WTC11 (cell line): Measurements from ENCODE around the gene EXOC1L. TPM values are rescaled to one million over a fixed set of nuclear protein-coding genes. Genes with fewer than 3 reads are reported as not detected.

Experiments
- ATAC-seq: fragments of 200-7000 bp; cut with Tn5 transposase; 2 replicates; pipeline ENCODE4 v1.10.0; 2021; ENCODE audit warnings: mild to moderate bottlenecking, moderate library complexity
- CTCF ChIA-PET: fragments of 300-600 bp; sonication (Branson Sonifier 250); formaldehyde crosslinking; loops from one replicate; lab custom pipeline; 2021; ENCODE audit warnings: antibody characterized with exemption; lab: Charles Lee
- POLR2A ChIA-PET: fragments of 350-600 bp; sonication (Branson Sonifier 250); formaldehyde crosslinking; loops from one replicate; lab custom pipeline; 2021; ENCODE audit warnings: antibody characterized with exemption; lab: Charles Lee
- DNase-seq: peaks from one replicate; pipeline ENCODE4 v3.0.0; 2021; ENCODE audit warnings: low spot score
- H3K27ac Mint-ChIP-seq: 2 replicates; pipeline ENCODE4 v1.8.0; 2021; ENCODE audit warnings: mixed read lengths
- H3K27me3 Mint-ChIP-seq: 2 replicates; pipeline ENCODE4 v1.8.0; 2021; ENCODE audit warnings: low read depth, mild to moderate bottlenecking, moderate library complexity, mixed read lengths
- H3K36me3 Mint-ChIP-seq: 2 replicates; pipeline ENCODE4 v1.8.0; 2021; ENCODE audit warnings: mixed read lengths
- H3K4me1 Mint-ChIP-seq: 2 replicates; pipeline ENCODE4 v1.8.0; 2022; ENCODE audit warnings: mixed read lengths
- H3K4me3 Mint-ChIP-seq: 2 replicates; pipeline ENCODE4 v1.8.0; 2021; ENCODE audit warnings: mild to moderate bottlenecking, moderate library complexity, mixed read lengths
- H3K9me3 Mint-ChIP-seq: 2 replicates; pipeline ENCODE4 v1.8.0; 2021; ENCODE audit warnings: mixed read lengths
- ATF2 ChIP-seq: sonication (generic); formaldehyde crosslinking; IDR thresholded peaks from 2 replicates; pipeline ENCODE4 v1.8.1; 2022; ENCODE audit warnings: low read depth, missing genetic modification reagents, borderline replicate concordance
- CBFB ChIP-seq: sonication (generic); formaldehyde crosslinking; IDR thresholded peaks from 2 replicates; pipeline ENCODE4 v1.8.1; 2022; ENCODE audit warnings: mild to moderate bottlenecking, low read depth, missing genetic modification reagents
- CREB1 ChIP-seq: sonication (generic); formaldehyde crosslinking; IDR thresholded peaks from 2 replicates; pipeline ENCODE4 v1.8.0; 2023; ENCODE audit warnings: mild to moderate bottlenecking, missing genetic modification reagents
- CTCF ChIP-seq: fragments of 200-600 bp; IDR thresholded peaks from 2 replicates; pipeline ENCODE4 v1.8.0; 2022; ENCODE audit warnings: antibody characterized with exemption
- ELF4 ChIP-seq: sonication (generic); formaldehyde crosslinking; IDR thresholded peaks from 2 replicates; pipeline ENCODE4 v1.8.1; 2022; ENCODE audit warnings: low read depth, mild to moderate bottlenecking, moderate library complexity, missing genetic modification reagents
- ETV6 ChIP-seq: sonication (generic); formaldehyde crosslinking; IDR thresholded peaks from 2 replicates; pipeline ENCODE4 v1.8.1; 2022; ENCODE audit warnings: mild to moderate bottlenecking, missing genetic modification reagents
- FOXK1 ChIP-seq: sonication (generic); formaldehyde crosslinking; IDR thresholded peaks from 2 replicates; pipeline ENCODE4 v1.8.0; 2022; ENCODE audit warnings: mild to moderate bottlenecking, moderate library complexity, missing genetic modification reagents
- GABPB1 ChIP-seq: sonication (generic); formaldehyde crosslinking; IDR thresholded peaks from 2 replicates; pipeline ENCODE4 v1.8.1; 2023; ENCODE audit warnings: mild to moderate bottlenecking, missing genetic modification reagents
- GRHL2 ChIP-seq: fragments of 250-450 bp; sonication (Bioruptor Pico); IDR thresholded peaks from 2 replicates; pipeline ENCODE4 v1.8.0; 2022; ENCODE audit warnings: mild to moderate bottlenecking, moderate library complexity; ENCODE audit not compliant: insufficient replicate concordance, severe bottlenecking
- IRF1 ChIP-seq: sonication (generic); formaldehyde crosslinking; IDR thresholded peaks from 2 replicates; pipeline ENCODE4 v1.8.0; 2023; ENCODE audit warnings: missing genetic modification reagents
- JAZF1 ChIP-seq: fragments of 250-450 bp; sonication (Bioruptor Pico); IDR thresholded peaks from 2 replicates; pipeline ENCODE4 v1.9.0; 2021; ENCODE audit warnings: moderate library complexity, mild to moderate bottlenecking, inconsistent platforms
- JUN ChIP-seq: sonication (generic); formaldehyde crosslinking; IDR thresholded peaks from 2 replicates; pipeline ENCODE4 v1.8.0; 2023; ENCODE audit warnings: mild to moderate bottlenecking, missing genetic modification reagents
- MAX ChIP-seq: sonication (generic); formaldehyde crosslinking; IDR thresholded peaks from 2 replicates; pipeline ENCODE4 v1.8.0; 2022; ENCODE audit warnings: mild to moderate bottlenecking, missing genetic modification reagents
- NFE2L1 ChIP-seq: sonication (generic); formaldehyde crosslinking; IDR thresholded peaks from 2 replicates; pipeline ENCODE4 v1.8.1; 2023; ENCODE audit warnings: missing genetic modification reagents
- NR3C1 ChIP-seq: sonication (generic); formaldehyde crosslinking; conservative IDR thresholded peaks from 2 replicates; pipeline ENCODE4 v1.8.1; 2023; ENCODE audit warnings: low read depth, mild to moderate bottlenecking, missing genetic modification reagents
- PRRX2 ChIP-seq: fragments of 250-450 bp; sonication (Bioruptor Pico); IDR thresholded peaks from 2 replicates; pipeline ENCODE4 v1.8.0; 2021; ENCODE audit warnings: mild to moderate bottlenecking
- SOX15 ChIP-seq: fragments of 250-450 bp; sonication (Bioruptor Pico); IDR thresholded peaks from 2 replicates; pipeline ENCODE4 v1.9.0; 2021; ENCODE audit warnings: mild to moderate bottlenecking
- TP53 ChIP-seq: sonication (generic); formaldehyde crosslinking; IDR thresholded peaks from 2 replicates; pipeline ENCODE4 v1.8.1; 2023; ENCODE audit warnings: mild to moderate bottlenecking, missing genetic modification reagents
- ZNF121 ChIP-seq: sonication (generic); formaldehyde crosslinking; IDR thresholded peaks from 2 replicates; pipeline ENCODE4 v1.8.0; 2023; ENCODE audit warnings: missing genetic modification reagents
- ZNF416 ChIP-seq: fragments of 250-450 bp; sonication (Bioruptor Pico); IDR thresholded peaks from 2 replicates; pipeline ENCODE4 v1.9.0; 2021; ENCODE audit warnings: mild to moderate bottlenecking, inconsistent platforms
- ZNF423 ChIP-seq: fragments of 250-450 bp; sonication (Bioruptor Pico); IDR thresholded peaks from 2 replicates; pipeline ENCODE4 v2.1.2; 2022; ENCODE audit warnings: mild to moderate bottlenecking, moderate library complexity
- total RNA-seq: library from RNA; stranded (reverse); gene quantifications from 3 replicates; pipeline ENCODE4 v1.2.3, GENCODE V29; 2021
- TF ChIP-seq, protein P1 (sequence below): sonication (generic); formaldehyde crosslinking; IDR thresholded peaks from 2 replicates; pipeline ENCODE4 v1.8.1; 2023; ENCODE audit warnings: mild to moderate bottlenecking, missing genetic modification reagents
- TF ChIP-seq, protein P2 (sequence below): sonication (generic); formaldehyde crosslinking; IDR thresholded peaks from 2 replicates; pipeline ENCODE4 v1.8.1; 2023; ENCODE audit warnings: mild to moderate bottlenecking, missing genetic modification reagents
- TF ChIP-seq, protein P3 (sequence below): sonication (generic); formaldehyde crosslinking; IDR thresholded peaks from 2 replicates; pipeline ENCODE4 v1.8.1; 2022; ENCODE audit warnings: mild to moderate bottlenecking, missing genetic modification reagents, moderate library complexity, borderline replicate concordance

EXOC1L gene
- total RNA-seq, 1 experiment from 2014 or later = not detected

- TF ChIP-seq JUN (CRISPR knock-in tag) = no peak
- TF ChIP-seq, protein P1, sequence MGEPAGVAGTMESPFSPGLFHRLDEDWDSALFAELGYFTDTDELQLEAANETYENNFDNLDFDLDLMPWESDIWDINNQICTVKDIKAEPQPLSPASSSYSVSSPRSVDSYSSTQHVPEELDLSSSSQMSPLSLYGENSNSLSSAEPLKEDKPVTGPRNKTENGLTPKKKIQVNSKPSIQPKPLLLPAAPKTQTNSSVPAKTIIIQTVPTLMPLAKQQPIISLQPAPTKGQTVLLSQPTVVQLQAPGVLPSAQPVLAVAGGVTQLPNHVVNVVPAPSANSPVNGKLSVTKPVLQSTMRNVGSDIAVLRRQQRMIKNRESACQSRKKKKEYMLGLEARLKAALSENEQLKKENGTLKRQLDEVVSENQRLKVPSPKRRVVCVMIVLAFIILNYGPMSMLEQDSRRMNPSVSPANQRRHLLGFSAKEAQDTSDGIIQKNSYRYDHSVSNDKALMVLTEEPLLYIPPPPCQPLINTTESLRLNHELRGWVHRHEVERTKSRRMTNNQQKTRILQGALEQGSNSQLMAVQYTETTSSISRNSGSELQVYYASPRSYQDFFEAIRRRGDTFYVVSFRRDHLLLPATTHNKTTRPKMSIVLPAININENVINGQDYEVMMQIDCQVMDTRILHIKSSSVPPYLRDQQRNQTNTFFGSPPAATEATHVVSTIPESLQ (CRISPR knock-in tag) = no peak
- no peak for TF ChIP-seq TP53 (CRISPR knock-in tag)
- TF ChIP-seq ZNF416 (CRISPR knock-in tag) = no peak
- no peak for TF ChIP-seq CREB1 (CRISPR knock-in tag)
- TF ChIP-seq CTCF = no peak
Observed at GRCh38 chr4:55808186-55808585, 11.4 kb upstream of the EXOC1L start (continued).

DNA sequence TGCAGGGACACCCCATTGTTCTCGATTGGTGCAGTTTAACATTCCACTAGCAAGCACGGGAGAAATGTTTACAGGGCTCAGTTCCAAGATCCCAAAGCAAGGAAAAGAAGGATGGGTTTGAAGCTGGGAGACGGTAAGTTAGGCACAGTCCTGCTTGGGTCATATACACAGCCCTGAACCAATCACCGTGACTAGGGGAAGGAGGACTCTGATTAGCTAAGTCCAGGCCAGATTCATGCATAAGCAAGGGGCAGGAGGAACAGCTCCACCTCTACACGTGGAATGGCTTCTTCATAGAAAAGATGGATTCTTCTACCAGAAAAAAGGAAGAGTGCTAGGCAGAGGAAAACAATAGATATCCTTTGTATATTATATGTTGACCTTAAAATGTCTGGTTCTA lies 11.0 kb upstream of the EXOC1L start:
- no peak for DNase-seq
- no peaks in the 10 kb centered on the region for H3K36me3 Mint-ChIP-seq
- ChIA-PET CTCF (no interaction called here), POLR2A (no interaction called here)
- H3K27me3 Mint-ChIP-seq = no peaks in the 10 kb centered on the region; the same call in 1 of the 2 replicates
- H3K4me1 Mint-ChIP-seq = no peaks in the 10 kb centered on the region
- TF ChIP-seq GABPB1 (CRISPR knock-in tag) = no peak
- no peak for TF ChIP-seq ZNF121 (CRISPR knock-in tag)
- no peak for TF ChIP-seq CBFB (CRISPR knock-in tag)
- no peak for TF ChIP-seq ATF2 (CRISPR knock-in tag)
- TF ChIP-seq GRHL2 (CRISPR knock-in tag) = no peak
- no peak for TF ChIP-seq ZNF423 (CRISPR knock-in tag)
- TF ChIP-seq JAZF1 (CRISPR knock-in tag) = no peak
- TF ChIP-seq, protein P2, sequence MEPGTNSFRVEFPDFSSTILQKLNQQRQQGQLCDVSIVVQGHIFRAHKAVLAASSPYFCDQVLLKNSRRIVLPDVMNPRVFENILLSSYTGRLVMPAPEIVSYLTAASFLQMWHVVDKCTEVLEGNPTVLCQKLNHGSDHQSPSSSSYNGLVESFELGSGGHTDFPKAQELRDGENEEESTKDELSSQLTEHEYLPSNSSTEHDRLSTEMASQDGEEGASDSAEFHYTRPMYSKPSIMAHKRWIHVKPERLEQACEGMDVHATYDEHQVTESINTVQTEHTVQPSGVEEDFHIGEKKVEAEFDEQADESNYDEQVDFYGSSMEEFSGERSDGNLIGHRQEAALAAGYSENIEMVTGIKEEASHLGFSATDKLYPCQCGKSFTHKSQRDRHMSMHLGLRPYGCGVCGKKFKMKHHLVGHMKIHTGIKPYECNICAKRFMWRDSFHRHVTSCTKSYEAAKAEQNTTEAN = no peak
- TF ChIP-seq MAX (CRISPR knock-in tag) = no peak
- no peak for TF ChIP-seq NR3C1
- no peak for TF ChIP-seq JUN (CRISPR knock-in tag)
- TF ChIP-seq NFE2L1 (CRISPR knock-in tag) = no peak
- no peak for TF ChIP-seq SOX15 (CRISPR knock-in tag)
- no peak for TF ChIP-seq FOXK1 (CRISPR knock-in tag)
- H3K9me3 Mint-ChIP-seq = peaks cover 9% of the 10 kb centered on the region
- no peak overlapping the region for H3K4me3 Mint-ChIP-seq
- no peak overlapping the region for H3K27ac Mint-ChIP-seq
- no peak for ATAC-seq

DNA sequence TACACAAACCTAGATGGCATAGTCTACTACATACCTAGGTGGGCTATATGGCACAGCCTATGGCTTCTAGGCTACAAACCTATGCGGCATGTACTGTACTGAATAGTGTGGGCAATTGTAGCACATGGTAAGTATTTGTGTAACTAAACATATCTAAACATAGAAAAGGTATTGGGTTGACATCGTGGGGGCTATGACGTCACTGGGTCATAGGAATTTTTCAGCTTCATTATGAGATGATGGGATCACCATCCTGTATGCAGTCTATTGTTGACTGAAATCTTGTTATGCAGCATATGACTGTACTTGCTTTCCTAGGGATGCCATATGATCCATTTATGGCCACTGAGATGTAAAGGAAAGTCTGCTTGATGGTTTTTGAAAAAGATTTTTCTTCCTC lies 1.9 kb upstream of the EXOC1L start:
- DNase-seq (no peak), ATAC-seq (no peak)
- H3K36me3 Mint-ChIP-seq = no peaks in the 10 kb centered on the region
- peaks cover 14% of the 10 kb centered on the region; the same call in 1 of the 2 replicates for H3K9me3 Mint-ChIP-seq
- CTCF ChIA-PET = interaction anchor here (1.1 kb wide), 1 partner anchor 10 kb away, joined by 3 read pairs; no protein-coding TSS in a partner anchor
- H3K27ac Mint-ChIP-seq = no peak overlapping the region
- no peak overlapping the region for H3K4me3 Mint-ChIP-seq
- POLR2A ChIA-PET = no interaction called here
- H3K27me3 Mint-ChIP-seq = no peaks in the 10 kb centered on the region
- peaks cover 12% of the 10 kb centered on the region for H3K4me1 Mint-ChIP-seq
- TF ChIP-seq ETV6 (CRISPR knock-in tag) (no peak), ELF4 (CRISPR knock-in tag) (no peak), NR3C1 (no peak), MAX (CRISPR knock-in tag) (no peak), IRF1 (CRISPR knock-in tag) (no peak), CTCF (no peak), PRRX2 (no peak)
- TF ChIP-seq, protein P3, sequence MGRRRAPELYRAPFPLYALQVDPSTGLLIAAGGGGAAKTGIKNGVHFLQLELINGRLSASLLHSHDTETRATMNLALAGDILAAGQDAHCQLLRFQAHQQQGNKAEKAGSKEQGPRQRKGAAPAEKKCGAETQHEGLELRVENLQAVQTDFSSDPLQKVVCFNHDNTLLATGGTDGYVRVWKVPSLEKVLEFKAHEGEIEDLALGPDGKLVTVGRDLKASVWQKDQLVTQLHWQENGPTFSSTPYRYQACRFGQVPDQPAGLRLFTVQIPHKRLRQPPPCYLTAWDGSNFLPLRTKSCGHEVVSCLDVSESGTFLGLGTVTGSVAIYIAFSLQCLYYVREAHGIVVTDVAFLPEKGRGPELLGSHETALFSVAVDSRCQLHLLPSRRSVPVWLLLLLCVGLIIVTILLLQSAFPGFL = no peak
